Sigmoid colon (tissue), 4 donors: ENCODE data around the gene IGSF9B.

Experiments used
- CTCF ChIP-seq, 4 experiments: fragments of 450-650 bp in 3 of 4; fragments of 200-600 bp in 1 of 4; IDR thresholded peaks; one replicate each; pipeline ENCODE4 v1.5.1; 2016 to 2019; ENCODE audit warnings: antibody characterized with exemption in 4 of 4, mild to moderate bottlenecking in 3 of 4, moderate library complexity in 2 of 4
- EP300 ChIP-seq, 4 donors: sonication (generic); formaldehyde crosslinking; IDR thresholded peaks; one replicate each; pipeline ENCODE4 v1.6.1; 2017; ENCODE audit warnings: antibody characterized with exemption in 4 of 4
- POLR2A ChIP-seq, 2 donors: fragments of 450-650 bp; IDR thresholded peaks; one replicate each; pipeline ENCODE4 v1.6.1; 2016; ENCODE audit warnings: antibody characterized with exemption in 2 of 2, mild to moderate bottlenecking in 2 of 2, moderate library complexity in 2 of 2
- POLR2AphosphoS5 ChIP-seq, 4 donors: sonication (generic); formaldehyde crosslinking; IDR thresholded peaks; one replicate each; pipeline ENCODE4 v1.6.1; 2017; ENCODE audit warnings: antibody characterized with exemption in 4 of 4

GRCh38 chr11:133937015-133937414, 19.8 kb downstream of the IGSF9B start:
- TF ChIP-seq CTCF (IDR thresholded peaks at IDR 0.05) = no peak
- no peak for TF ChIP-seq EP300 (IDR thresholded peaks at IDR 0.05)
- TF ChIP-seq POLR2A (IDR thresholded peaks at IDR 0.05) = no peak
- no peak for TF ChIP-seq POLR2AphosphoS5 (IDR thresholded peaks at IDR 0.05)
